Heart left ventricle (tissue), 13 donors: Measurements from ENCODE around the gene KIAA0825.

Source experiments
- POLR2A ChIP-seq, 2 donors: fragments of 450-650 bp; IDR thresholded peaks; one replicate each; pipeline ENCODE4 v1.6.1; 2017; ENCODE audit warnings: antibody characterized with exemption in 2 of 2, mild to moderate bottlenecking in 2 of 2, moderate library complexity in 2 of 2
- TF ChIP-seq, protein P1 (sequence below), 12 donors: fragments of 200-600 bp; sonication (generic) in 4 of 12; IDR thresholded peaks; one replicate each; pipeline versions ENCODE4 v1.5.0 to v1.8.0; 2018 to 2022; ENCODE audit warnings: antibody characterized with exemption in 12 of 12, mild to moderate bottlenecking in 5 of 12
- donor health status: ischemic (EF 13 %, LVEDD 7.1; RV severe dilation, severe dysfunction).
- donor health status: DM: no; HTN: yes; CAD: no.
- donor health status: DM: no; HTN: no; CAD: no.
- donor health status: ischemic (EF 25% LVEDD 6.9; RV normal size, moderate dysfunction).
- donor health status: ischemic (EF 25% LVEDD 5.7; RV mildly dilated, moderate dysfunction).
- donor health status: ischemic (EF 35%, LVEDD 5.7; RV mildly dilated, moderate dysfunction).
- donor health status: nonischemic (EF 11% LVEDD 7.7; RV severe dilation, severe dysfunction).
- donor health status: DM: yes; HTN: yes; CAD: no.
- donor health status: PGD.
- donor health status: ischemic (EF 29% LVEDD 5.4; RV normal size, mild dysfunction).
- donor health status: nonischemic (EF 23%, LVEDD 6.1; RV moderate dilation, normal function).

DNA sequence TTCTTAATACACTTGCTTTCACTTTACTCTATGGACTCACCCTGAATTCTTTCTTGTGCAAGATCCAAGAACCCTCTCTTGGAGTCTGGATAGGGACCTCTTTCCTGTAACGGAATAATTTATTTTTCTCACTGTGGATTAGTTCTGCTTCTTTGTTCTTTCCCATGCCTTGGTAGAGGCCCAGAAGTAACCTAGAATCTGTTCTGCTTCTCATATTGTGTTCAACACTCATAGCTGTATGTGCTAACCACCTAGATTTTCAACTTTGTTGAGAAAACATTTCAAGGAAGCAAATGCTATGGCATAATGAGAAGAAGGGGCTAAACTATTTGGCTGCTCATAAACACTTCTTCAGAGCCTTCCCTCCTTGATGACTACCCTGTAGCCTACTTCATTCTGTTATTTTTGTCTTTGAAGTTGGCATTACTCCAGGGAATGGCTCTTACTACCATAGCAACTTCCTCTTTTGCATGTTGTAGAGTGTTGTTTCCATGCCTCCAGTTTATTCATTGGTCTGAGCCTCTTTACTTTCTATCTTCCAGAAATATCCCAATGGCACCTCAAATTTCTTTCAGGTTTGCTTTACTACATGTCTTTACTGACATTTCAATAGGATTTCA is 74.3 kb downstream of the KIAA0825 start:
- TF ChIP-seq, protein P1, sequence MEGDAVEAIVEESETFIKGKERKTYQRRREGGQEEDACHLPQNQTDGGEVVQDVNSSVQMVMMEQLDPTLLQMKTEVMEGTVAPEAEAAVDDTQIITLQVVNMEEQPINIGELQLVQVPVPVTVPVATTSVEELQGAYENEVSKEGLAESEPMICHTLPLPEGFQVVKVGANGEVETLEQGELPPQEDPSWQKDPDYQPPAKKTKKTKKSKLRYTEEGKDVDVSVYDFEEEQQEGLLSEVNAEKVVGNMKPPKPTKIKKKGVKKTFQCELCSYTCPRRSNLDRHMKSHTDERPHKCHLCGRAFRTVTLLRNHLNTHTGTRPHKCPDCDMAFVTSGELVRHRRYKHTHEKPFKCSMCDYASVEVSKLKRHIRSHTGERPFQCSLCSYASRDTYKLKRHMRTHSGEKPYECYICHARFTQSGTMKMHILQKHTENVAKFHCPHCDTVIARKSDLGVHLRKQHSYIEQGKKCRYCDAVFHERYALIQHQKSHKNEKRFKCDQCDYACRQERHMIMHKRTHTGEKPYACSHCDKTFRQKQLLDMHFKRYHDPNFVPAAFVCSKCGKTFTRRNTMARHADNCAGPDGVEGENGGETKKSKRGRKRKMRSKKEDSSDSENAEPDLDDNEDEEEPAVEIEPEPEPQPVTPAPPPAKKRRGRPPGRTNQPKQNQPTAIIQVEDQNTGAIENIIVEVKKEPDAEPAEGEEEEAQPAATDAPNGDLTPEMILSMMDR (IDR thresholded peaks at IDR 0.05) = no peak
- TF ChIP-seq POLR2A (IDR thresholded peaks at IDR 0.05) = no peak
